Cerebellar nuclear complex (tissue), 1 donor: Measurements from ENCODE around the gene ANKRD40CL.
"Not testable (repeated sequence)": the region's sequence is repeated elsewhere in the genome, so short reads cannot be mapped to it uniquely, and the experiment has no call there.

Experiments
- DNase-seq, 2 experiments: peaks; one replicate each; lab custom pipeline; 2025; lab: John Stamatoyannopoulos, UW

ANKRD40CL gene

DNA sequence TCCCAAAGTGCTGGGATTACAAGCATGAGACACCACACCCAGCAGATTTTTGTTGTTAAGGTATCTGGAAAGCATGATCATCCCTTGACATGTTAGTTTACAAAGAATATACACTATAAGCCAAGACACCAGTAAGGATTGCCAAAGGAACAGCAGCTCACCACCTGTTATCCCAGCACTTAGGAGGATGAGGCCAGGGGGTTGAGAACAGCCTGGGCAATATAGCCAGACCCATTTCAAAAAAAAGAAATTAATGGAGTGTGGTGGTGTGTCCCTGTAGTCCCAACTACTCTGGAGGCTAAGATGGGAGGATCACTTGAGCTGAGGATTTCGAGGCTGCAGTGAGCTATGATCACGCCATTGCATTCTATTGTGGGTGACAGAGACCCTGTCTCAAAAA lies 5.1 kb downstream of the ANKRD40CL start:
- no peak for DNase-seq

GRCh38 chr17:50758989-50759544 lies 8.3 kb downstream of the ANKRD40CL start:
- no peak for DNase-seq

DNA sequence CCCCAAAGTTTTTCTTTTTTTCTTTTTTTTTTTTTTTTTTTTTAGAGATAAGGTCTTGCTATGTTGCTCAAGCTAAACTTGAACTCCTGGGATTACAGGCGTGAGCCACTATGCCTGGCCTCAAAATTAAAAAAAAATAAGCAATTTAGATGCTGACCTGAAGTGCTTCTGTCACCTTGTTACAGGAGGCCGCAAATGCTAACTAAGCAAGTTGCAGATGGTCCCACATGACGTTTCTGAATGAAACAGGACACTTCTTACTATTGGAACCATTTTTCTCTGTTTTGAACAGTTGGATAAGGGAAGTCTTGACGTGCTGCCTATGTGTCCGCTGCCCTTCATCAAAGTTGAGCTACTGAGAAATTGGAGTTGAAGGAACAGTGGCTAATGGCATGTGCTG lies 8.8 kb downstream of the ANKRD40CL start:
- no peak for DNase-seq

GRCh38 chr17:50754521-50754920 lies 12.8 kb downstream of the ANKRD40CL start:
- no peak for DNase-seq

- no peak for DNase-seq
These were observed 18.1 kb downstream of the ANKRD40CL start for GRCh38 chr17:50749245-50749644.

DNA sequence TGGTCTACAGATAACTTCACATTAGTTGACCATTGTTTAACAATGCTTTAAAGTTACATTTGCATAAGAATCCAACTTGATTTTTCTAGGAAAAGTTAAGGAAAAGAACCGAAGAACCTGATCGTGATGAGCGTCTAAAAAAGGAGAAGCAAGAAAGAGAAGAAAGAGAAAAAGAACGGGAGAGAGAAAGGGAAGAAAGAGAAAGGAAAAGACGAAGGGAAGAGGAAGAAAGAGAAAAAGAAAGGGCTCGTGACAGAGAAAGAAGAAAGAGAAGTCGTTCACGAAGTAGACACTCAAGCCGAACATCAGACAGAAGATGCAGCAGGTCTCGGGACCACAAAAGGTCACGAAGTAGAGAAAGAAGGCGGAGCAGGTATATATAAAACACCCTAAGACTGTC lies 21.7 kb downstream of the ANKRD40CL start:
- DNase-seq: no peak

- no peak for DNase-seq
These were observed 28.2 kb downstream of the ANKRD40CL start for GRCh38 chr17:50739098-50739497.

DNA sequence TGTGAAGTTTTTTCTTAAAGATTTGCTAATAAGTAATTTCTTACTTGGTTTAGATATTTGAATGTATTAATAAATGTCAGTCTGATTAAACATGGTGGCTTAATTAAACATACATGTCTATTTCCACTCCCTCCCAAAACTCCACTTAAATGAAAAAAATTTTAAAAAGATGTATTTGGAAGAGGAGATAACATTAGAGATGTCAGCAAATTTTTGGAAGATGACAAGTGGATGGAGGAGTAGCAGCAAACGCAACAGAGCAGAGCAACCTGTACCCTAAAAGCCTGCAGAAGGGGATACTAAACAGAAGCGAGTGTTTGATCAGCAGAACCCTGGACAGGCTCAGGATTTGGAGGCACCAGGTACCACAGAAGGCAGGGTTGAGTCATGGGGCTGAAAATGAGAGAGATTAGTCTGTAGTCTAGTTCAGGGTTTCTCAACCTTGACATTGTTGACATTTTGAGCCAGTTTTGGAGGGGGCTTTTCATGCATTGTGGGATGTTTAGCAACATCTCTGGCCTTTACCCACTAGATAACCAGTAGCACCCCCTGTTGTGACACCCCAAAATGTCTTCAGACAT lies 30.1 kb downstream of the ANKRD40CL start:
- DNase-seq: no peak

- DNase-seq: no peak
These were observed 32.0 kb downstream of the ANKRD40CL start for GRCh38 chr17:50735287-50735686.

GRCh38 chr17:50731575-50732460 lies 35.5 kb downstream of the ANKRD40CL start:
- no peak for DNase-seq

DNA sequence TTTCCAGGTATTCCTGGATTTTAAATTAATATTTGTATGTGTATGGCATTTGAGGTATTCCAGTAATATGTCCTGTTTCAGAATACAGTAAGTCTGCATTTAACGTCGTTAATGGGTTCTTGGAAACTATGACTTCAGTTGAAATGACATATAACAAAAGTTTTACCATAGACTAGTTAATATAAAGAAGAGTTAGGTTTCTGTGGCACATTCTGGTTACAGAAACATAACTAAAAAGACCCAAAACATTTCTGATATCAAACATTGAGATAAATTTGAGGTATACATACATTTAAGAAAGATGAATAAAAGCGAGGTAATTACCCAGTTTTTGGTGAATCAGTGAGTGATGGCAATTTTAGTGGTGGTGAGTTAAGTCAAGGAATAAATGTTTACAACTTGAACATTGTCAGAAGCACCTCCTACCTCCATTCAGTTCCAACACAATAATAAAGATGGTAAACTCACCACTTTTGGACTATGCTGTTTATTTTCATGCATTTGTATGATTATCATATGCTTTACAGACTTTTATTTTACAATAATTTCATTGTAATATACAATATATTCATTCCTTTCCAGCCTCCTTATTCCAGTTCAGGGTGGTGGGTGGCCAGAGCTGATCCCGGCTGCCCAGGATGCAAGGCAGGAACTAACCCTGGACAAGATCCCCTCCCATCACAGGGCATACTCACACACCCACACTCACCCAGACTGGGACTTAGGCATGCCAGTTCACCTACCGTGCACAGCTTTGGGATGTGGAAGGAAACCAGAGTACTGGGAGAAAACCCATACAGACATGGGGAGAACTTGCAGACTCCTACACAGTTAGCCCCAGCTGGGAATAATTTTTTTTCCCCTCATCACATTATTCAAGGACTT lies 38.2 kb downstream of the ANKRD40CL start:
- no peak for DNase-seq

DNA sequence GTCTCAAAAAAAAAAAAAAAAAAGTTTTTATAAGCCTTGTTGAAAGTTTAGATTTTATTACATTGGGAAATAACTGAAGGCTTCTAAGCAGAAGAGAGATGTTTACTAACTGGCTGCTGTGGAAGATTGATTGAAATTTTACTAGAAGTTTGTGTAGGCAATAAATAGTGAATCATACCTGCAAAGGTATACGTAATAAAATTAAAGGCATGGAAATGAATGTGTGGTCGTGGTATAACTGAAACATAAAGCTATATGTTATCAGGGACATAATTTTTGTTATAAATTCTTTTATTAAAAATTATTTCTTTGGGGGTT lies 39.2 kb downstream of the ANKRD40CL start:
- DNase-seq: no peak

- DNase-seq: no peak
These were observed 41.3 kb downstream of the ANKRD40CL start for GRCh38 chr17:50725769-50726655.

DNA sequence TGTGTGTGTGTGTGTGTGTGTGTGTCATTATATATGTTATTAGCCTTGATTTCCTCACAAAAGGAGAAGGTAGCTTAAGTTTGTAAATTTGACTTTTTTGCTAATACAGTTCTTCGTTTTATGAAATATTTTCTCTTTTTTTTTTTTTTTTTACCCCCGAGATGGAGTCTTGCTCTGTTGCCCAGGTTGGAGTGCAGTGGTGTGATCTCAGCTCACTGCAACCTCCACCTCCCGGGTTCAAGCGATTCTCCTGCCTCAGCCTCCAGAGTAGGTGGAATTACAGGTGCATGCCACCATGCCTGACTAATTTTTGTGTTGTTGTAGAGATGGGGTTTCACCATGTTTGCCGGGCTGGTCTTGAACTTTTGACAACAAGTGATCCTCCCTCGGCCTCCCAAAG lies 42.7 kb downstream of the ANKRD40CL start:
- DNase-seq: not testable (repeated sequence)

DNA sequence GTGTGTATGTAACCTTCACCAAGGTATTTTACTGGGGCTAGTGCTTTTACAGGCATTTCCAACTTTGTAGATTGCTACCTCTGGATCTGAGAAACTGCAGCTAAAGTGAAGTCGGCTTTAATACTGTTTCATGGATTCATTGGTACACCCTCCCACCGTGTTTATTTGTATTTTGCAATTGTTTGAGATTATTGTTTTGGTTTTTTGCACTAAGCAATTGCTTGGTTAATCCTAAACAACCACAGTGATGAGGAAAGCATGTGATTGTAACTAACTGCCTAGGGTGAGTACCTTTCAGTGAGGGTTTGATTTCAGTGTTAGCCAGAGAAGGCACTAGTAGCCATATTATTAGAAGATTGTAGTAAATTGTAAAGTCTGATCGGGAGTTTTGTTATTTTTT lies 44.6 kb downstream of the ANKRD40CL start:
- no peak for DNase-seq

DNA sequence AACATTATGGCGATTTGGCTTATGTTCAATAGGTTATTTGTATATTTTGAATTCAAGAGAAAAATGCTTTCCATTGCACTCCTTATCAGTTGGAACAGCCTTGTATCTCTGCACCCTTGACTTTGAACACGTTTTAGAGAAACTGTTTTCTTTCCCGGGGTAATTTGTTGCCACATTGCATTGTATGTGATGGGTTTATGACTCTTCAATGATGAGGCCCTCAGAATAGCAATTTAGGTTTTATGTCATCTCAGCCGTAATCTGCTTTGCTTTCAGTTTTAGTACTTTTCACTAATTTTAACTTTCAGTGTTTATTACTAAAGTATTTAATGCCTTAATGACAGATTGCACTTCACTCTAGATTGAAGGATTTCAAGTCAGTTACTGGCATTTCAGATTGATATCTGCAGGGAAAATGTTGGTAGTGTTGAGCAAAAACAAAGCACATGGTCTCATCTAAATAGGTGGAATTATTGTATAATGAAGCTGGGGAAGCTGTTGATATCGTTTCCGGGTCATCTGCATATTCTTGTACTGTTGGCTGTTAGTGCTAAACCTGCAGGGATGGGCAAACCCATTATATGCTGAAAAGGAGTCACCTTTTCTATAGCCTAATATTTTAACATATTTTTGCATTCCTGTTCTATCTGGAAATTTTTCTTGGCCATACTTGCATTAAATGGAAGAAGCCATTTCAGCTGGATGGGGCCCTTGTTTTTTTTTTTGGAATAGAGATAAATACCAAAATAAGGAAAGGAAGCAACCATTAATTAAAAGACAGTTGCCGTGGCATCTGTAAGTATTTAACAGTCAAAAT lies 45.9 kb downstream of the ANKRD40CL start:
- no peak for DNase-seq

DNA sequence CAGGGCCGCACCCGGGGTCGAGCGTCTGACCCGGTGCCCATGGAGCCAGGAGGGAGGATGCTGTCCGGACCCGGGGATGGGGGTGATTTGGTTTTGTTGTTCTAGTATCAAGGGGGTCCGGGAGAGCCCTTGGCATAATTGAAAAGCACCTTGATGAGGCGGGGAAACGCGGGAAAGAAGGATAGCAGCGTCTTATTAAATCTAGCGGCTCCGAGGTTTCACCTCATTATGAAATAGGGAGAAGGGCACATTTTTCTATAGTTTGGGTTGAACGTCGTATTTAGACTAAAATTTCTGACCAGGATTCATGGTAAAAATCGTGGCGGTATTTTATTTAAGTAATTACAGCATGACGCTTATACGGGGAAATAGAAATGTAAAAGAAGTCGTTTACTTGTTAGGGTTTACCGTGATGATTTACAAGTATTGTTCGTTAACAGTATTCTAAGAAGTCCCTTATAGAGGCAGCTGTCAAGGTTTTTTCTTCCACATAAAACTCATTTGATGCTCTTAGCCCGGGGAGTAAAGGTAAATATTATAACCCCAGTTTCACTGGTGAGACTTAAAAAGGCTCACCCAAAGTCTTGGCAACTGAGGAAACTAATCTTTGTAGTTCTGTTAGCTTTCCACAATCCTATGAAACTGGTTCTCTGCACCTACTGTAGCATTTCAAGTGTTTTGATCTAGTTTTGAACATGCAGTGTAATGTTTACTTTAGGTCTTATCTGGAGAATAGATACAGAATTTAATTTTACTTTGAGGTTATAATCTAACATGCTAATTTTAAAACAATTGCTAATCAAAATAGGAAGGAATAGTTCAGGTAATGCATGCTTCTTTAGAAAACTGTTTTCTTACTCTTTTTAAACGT lies 47.2 kb downstream of the ANKRD40CL start:
- no peak for DNase-seq

DNA sequence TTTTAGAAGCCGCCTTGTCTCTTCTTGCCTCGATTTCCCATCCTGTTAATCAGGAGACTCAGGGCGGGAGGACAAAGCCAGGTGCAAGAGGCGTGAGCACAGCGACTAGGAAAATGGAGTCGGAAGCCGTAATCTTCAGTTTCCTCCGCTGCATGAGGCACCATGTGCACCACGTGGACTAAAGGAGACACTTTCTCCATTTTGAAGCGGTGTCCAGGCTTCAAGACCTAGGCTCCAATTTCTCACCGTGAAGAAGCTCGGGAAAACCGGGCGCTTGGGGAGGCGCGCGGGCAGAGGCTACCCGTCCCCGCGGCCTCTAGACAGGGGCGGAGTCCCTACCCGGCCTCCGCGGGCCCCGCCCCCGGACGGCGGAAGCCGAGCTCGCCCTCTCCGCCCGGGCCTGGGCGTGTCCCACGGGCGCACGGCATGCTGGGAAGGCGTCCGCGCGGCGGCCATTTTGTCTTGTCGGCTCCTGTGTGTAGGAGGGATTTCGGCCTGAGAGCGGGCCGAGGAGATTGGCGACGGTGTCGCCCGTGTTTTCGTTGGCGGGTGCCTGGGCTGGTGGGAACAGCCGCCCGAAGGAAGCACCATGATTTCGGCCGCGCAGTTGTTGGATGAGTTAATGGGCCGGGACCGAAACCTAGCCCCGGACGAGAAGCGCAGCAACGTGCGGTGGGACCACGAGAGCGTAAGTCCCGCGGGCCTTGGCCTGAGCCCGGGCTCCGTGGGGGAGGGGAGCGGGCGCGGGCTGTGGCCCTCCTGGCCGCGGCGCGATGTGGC lies 48.0 kb downstream of the ANKRD40CL start, which contains the start of gene LUC7L3:
Gene LUC7L3 (plus strand): TSS at position 460 of the 780 bp plus-strand sequence. CDS start 130 bp downstream, at position 590.
- peak; percentile 22 to 71 for DNase-seq

GRCh38 chr17:50715471-50715870 lies 51.8 kb downstream of the ANKRD40CL start:
- DNase-seq: no peak
